Liver (tissue), 9 donors: ENCODE results near the gene PIK3R3. TPM values are rescaled to one million over a fixed set of nuclear protein-coding genes. Genes with fewer than 3 reads are reported as not detected.

Experiments used
- DNase-seq: peaks from one replicate; pipeline ENCODE4 v3.0.0-alpha.2; 2017; ENCODE audit warnings: low spot score
- H3K27ac ChIP-seq, 2 donors: one replicate each; pipeline ENCODE4 v1.7.0; 2013; ENCODE audit warnings: inconsistent platforms in 2 of 2, low read length in 2 of 2, control low read depth in 1 of 2, low read depth in 1 of 2, mild to moderate bottlenecking in 1 of 2
- H3K27me3 ChIP-seq, 4 donors: one replicate each; pipeline versions ENCODE4 v1.6.1 to v1.7.0; 2013; ENCODE audit warnings: low read length in 3 of 4, inconsistent platforms in 1 of 4, mild to moderate bottlenecking in 1 of 4, moderate library complexity in 1 of 4; ENCODE audit not compliant: control insufficient read depth in 4 of 4, insufficient read depth in 4 of 4
- H3K36me3 ChIP-seq, 4 donors: one replicate each; pipeline versions ENCODE4 v1.6.1 to v1.7.0; 2013; ENCODE audit warnings: low read length in 3 of 4, mild to moderate bottlenecking in 3 of 4, low read depth in 1 of 4, moderate library complexity in 1 of 4; ENCODE audit not compliant: control insufficient read depth in 4 of 4, insufficient read depth in 3 of 4
- H3K4me1 ChIP-seq, 4 donors: one replicate each; pipeline versions ENCODE4 v1.6.1 to v1.7.0; 2013; ENCODE audit warnings: low read length in 3 of 4, mild to moderate bottlenecking in 3 of 4, moderate library complexity in 1 of 4; ENCODE audit not compliant: control insufficient read depth in 4 of 4, insufficient read depth in 4 of 4
- H3K4me3 ChIP-seq, 3 donors: one replicate each; pipeline versions ENCODE4 v1.6.1 to v1.7.0; 2013; ENCODE audit warnings: low read length in 3 of 3, control low read depth in 1 of 3, low read depth in 1 of 3, mild to moderate bottlenecking in 1 of 3
- H3K9ac ChIP-seq, 2 donors: one replicate each; pipeline ENCODE4 v1.7.0; 2013; ENCODE audit warnings: low read length in 2 of 2, mild to moderate bottlenecking in 2 of 2, moderate library complexity in 2 of 2, control low read depth in 1 of 2, low read depth in 1 of 2
- H3K9me3 ChIP-seq, 4 donors: one replicate each; pipeline versions ENCODE4 v1.6.1 to v1.7.0; 2013; ENCODE audit warnings: low read length in 3 of 4; ENCODE audit not compliant: control insufficient read depth in 4 of 4
- EGR1 ChIP-seq, 2 donors: IDR thresholded peaks; 2 replicates each; pipeline ENCODE4 v1.6.1; 2016 to 2018; ENCODE audit warnings: antibody characterized with exemption in 2 of 2, low read depth in 2 of 2
- FOXA1 ChIP-seq: IDR thresholded peaks from 2 replicates; pipeline ENCODE4 v1.6.1; 2016; ENCODE audit warnings: antibody characterized with exemption
- FOXA2 ChIP-seq: IDR thresholded peaks from 2 replicates; pipeline ENCODE4 v1.6.1; 2016; ENCODE audit warnings: antibody characterized with exemption
- HNF4A ChIP-seq, 2 donors: conservative IDR thresholded peaks; 2 replicates each; pipeline ENCODE4 v1.6.1; 2016; ENCODE audit warnings: antibody characterized with exemption in 2 of 2, mild to moderate bottlenecking in 2 of 2
- JUND ChIP-seq, 2 donors: IDR thresholded peaks; 2 replicates each; pipeline ENCODE4 v1.6.1; 2016; ENCODE audit warnings: antibody characterized with exemption in 2 of 2
- NR2F2 ChIP-seq: IDR thresholded peaks from 2 replicates; pipeline ENCODE4 v1.6.1; 2016; ENCODE audit warnings: antibody characterized with exemption
- RXRA ChIP-seq, 2 donors: IDR thresholded peaks; 2 replicates each; pipeline ENCODE4 v1.6.1; 2017 to 2018; ENCODE audit warnings: antibody characterized with exemption in 2 of 2, mild to moderate bottlenecking in 1 of 2
- TAF1 ChIP-seq: conservative IDR thresholded peaks from 2 replicates; pipeline ENCODE4 v1.6.1; 2016; ENCODE audit warnings: antibody characterized with exemption, mild to moderate bottlenecking
- WGBS: extraction: QIAGEN DNeasy Blood & Tissue Kit; methylation state at CpG from one replicate; pipeline ENCODE4 v1.1.7; 2013; 5-methylcytosine and 5-hydroxymethylcytosine counted together
- polyA plus RNA-seq, 2 donors: library from polyadenylated mRNA; stranded (reverse) in 1 of 2; unstranded in 1 of 2; fragments of 200-250 nt in 1 of 2; fragments of >200 nt in 1 of 2; fragmentation: Nextera tagmentation in 1 of 2; extraction: Ambion mirVana in 1 of 2; gene quantifications; one replicate each; pipeline versions ENCODE4 v1.2.1 to v1.2.3, GENCODE V29; 2013 to 2015
- total RNA-seq, 2 donors: library from RNA; depleted of rRNA; stranded (reverse); fragments of >200 nt; gene quantifications; one replicate each; pipeline ENCODE4 v1.2.3, GENCODE V29; 2014
- TF ChIP-seq, protein P1 (sequence below): IDR thresholded peaks from 2 replicates; pipeline ENCODE4 v1.6.1; 2016; ENCODE audit warnings: antibody characterized with exemption
- TF ChIP-seq, protein P2 (sequence below): IDR thresholded peaks from 2 replicates; pipeline ENCODE4 v1.6.1; 2016; ENCODE audit warnings: antibody characterized with exemption, mild to moderate bottlenecking
- TF ChIP-seq, protein P3 (sequence below): fragments of 150-350 bp; IDR thresholded peaks from 2 replicates; pipeline ENCODE4 v1.5.1; 2017; ENCODE audit warnings: improper control_type of control experiment, low read depth, low read length; ENCODE audit not compliant: missing input control
- TF ChIP-seq, protein P4 (sequence below): IDR thresholded peaks from 2 replicates; pipeline ENCODE4 v1.6.1; 2016; ENCODE audit warnings: antibody characterized with exemption
- TF ChIP-seq, protein P5 (sequence below): IDR thresholded peaks from 2 replicates; pipeline ENCODE4 v1.6.1; 2016; ENCODE audit warnings: antibody characterized with exemption
- donor health status: healthy.
- donor health status: healthy.
- donor health status: healthy.
- donor health status: healthy.
- donor health status: healthy.

The PIK3R3 gene
- total and polyA plus RNA-seq, 4 donors: 1.5 to 4.6 (median 2.7) TPM

DNA sequence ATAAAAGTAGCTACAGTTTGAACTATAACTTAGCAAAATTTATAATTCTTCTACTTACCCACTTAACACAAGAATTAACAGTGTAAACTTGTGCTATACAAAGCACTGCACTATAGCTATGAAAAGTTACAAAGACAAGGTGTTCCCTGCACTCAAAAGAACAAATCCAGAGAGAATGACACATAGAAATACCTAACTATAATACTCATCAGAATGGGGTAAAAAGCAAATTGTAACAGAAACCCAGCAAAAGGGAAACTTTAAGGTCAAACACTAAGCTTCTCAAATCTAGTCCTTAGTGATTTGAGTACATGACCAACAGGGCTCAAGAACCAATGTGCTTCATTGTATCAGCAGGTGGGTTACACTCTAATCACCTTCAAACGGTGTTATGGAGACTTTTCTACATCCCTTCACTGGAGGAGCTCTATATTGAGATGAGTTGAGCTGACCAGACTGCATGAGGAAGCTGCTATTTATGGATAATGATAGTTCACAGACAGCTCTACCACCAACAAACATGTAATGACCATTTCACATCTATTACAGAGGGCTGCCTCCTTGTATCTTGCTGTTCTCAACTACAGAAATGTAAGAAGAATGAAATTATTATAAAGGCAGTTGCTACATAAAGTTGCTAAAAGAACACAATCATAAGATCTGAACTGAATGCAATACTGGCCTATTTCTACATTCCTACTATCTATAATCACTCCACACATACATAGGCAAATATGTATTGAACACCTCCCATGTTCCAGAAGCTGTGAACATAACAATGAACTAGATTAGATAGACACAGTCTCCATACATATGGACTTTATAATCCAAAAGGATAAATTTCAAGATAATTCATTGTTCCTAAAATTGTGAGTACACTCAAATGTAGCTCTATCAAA lies 47.6 kb downstream of the PIK3R3 start:
- no peaks in the 10 kb centered on the region for H3K9me3 ChIP-seq
- WGBS: 85% methylated on average over 1 of the region's 1 CpG
- no peaks in the 10 kb centered on the region for H3K4me1 ChIP-seq
- no peak overlapping the region for H3K27ac ChIP-seq
- no peak for DNase-seq
- H3K4me3 ChIP-seq: no peak overlapping the region
- TF ChIP-seq, protein P1, sequence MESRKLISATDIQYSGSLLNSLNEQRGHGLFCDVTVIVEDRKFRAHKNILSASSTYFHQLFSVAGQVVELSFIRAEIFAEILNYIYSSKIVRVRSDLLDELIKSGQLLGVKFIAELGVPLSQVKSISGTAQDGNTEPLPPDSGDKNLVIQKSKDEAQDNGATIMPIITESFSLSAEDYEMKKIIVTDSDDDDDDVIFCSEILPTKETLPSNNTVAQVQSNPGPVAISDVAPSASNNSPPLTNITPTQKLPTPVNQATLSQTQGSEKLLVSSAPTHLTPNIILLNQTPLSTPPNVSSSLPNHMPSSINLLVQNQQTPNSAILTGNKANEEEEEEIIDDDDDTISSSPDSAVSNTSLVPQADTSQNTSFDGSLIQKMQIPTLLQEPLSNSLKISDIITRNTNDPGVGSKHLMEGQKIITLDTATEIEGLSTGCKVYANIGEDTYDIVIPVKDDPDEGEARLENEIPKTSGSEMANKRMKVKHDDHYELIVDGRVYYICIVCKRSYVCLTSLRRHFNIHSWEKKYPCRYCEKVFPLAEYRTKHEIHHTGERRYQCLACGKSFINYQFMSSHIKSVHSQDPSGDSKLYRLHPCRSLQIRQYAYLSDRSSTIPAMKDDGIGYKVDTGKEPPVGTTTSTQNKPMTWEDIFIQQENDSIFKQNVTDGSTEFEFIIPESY: no peak
- TF ChIP-seq FOXA1 (no peak), RXRA (IDR thresholded peaks at IDR 0.05) (no peak), JUND (IDR thresholded peaks at IDR 0.05) (no peak), TAF1 (no peak), NR2F2 (no peak), EGR1 (IDR thresholded peaks at IDR 0.05; ENCODE audit: low read depth in 2 of 2) (no peak), HNF4A (conservative IDR thresholded peaks at IDR 0.05) (no peak)
- TF ChIP-seq, protein P2, sequence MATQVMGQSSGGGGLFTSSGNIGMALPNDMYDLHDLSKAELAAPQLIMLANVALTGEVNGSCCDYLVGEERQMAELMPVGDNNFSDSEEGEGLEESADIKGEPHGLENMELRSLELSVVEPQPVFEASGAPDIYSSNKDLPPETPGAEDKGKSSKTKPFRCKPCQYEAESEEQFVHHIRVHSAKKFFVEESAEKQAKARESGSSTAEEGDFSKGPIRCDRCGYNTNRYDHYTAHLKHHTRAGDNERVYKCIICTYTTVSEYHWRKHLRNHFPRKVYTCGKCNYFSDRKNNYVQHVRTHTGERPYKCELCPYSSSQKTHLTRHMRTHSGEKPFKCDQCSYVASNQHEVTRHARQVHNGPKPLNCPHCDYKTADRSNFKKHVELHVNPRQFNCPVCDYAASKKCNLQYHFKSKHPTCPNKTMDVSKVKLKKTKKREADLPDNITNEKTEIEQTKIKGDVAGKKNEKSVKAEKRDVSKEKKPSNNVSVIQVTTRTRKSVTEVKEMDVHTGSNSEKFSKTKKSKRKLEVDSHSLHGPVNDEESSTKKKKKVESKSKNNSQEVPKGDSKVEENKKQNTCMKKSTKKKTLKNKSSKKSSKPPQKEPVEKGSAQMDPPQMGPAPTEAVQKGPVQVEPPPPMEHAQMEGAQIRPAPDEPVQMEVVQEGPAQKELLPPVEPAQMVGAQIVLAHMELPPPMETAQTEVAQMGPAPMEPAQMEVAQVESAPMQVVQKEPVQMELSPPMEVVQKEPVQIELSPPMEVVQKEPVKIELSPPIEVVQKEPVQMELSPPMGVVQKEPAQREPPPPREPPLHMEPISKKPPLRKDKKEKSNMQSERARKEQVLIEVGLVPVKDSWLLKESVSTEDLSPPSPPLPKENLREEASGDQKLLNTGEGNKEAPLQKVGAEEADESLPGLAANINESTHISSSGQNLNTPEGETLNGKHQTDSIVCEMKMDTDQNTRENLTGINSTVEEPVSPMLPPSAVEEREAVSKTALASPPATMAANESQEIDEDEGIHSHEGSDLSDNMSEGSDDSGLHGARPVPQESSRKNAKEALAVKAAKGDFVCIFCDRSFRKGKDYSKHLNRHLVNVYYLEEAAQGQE: no peak
- TF ChIP-seq, protein P3, sequence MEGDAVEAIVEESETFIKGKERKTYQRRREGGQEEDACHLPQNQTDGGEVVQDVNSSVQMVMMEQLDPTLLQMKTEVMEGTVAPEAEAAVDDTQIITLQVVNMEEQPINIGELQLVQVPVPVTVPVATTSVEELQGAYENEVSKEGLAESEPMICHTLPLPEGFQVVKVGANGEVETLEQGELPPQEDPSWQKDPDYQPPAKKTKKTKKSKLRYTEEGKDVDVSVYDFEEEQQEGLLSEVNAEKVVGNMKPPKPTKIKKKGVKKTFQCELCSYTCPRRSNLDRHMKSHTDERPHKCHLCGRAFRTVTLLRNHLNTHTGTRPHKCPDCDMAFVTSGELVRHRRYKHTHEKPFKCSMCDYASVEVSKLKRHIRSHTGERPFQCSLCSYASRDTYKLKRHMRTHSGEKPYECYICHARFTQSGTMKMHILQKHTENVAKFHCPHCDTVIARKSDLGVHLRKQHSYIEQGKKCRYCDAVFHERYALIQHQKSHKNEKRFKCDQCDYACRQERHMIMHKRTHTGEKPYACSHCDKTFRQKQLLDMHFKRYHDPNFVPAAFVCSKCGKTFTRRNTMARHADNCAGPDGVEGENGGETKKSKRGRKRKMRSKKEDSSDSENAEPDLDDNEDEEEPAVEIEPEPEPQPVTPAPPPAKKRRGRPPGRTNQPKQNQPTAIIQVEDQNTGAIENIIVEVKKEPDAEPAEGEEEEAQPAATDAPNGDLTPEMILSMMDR: no peak
- TF ChIP-seq, protein P4, sequence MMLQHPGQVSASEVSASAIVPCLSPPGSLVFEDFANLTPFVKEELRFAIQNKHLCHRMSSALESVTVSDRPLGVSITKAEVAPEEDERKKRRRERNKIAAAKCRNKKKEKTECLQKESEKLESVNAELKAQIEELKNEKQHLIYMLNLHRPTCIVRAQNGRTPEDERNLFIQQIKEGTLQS: no peak
- TF ChIP-seq, protein P5, sequence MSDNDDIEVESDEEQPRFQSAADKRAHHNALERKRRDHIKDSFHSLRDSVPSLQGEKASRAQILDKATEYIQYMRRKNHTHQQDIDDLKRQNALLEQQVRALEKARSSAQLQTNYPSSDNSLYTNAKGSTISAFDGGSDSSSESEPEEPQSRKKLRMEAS: no peak
- no peaks in the 10 kb centered on the region for H3K27me3 ChIP-seq
- H3K36me3 ChIP-seq: no peaks in the 10 kb centered on the region
- H3K9ac ChIP-seq: no peak overlapping the region

DNA sequence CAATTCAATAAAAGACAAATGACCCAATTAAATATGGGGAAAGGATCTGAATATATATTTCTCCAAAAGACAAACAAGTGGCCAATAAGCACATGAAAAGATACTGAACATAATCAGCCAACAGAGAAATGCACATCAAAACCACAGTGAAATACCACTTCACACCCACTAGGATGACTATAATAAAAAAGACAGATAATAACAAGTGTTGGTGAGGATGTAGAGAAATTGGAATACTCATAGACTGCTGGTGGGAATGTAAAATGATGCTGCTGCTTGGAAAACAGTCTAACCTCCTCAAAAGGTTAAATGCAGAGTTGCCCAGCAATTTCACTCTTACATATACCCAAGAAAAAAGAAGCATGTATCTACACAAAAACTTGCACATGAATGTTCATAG lies 48.9 kb downstream of the PIK3R3 start:
- Histone ChIP-seq H3K9me3 (no peaks in the 10 kb centered on the region), H3K27me3 (no peaks in the 10 kb centered on the region), H3K4me3 (no peak overlapping the region), H3K36me3 (no peaks in the 10 kb centered on the region), H3K27ac (no peak overlapping the region), H3K9ac (no peak overlapping the region), H3K4me1 (no peaks in the 10 kb centered on the region)
- DNase-seq: no peak
- TF ChIP-seq, protein P3: no peak
- TF ChIP-seq, protein P4: no peak
- no peak for TF ChIP-seq FOXA2
- TF ChIP-seq, protein P2: no peak
- TF ChIP-seq NR2F2: no peak
